Parathyroid adenoma (tissue), 2 donors: ENCODE measurements around the gene TBC1D16.
"Not testable (repeated sequence)": the region's sequence is repeated elsewhere in the genome, so short reads cannot be mapped to it uniquely, and the experiment has no call there.

Source experiments
- H2AFZ ChIP-seq: fragments of 300-600 bp; sonication (generic); one replicate; pipeline ENCODE4 v1.7.0; 2017; ENCODE audit warnings: antibody characterized with exemption, mild to moderate bottlenecking
- H3K27ac ChIP-seq: fragments of 300-600 bp; sonication (generic); one replicate; pipeline ENCODE4 v1.7.0; 2017
- H3K27me3 ChIP-seq: fragments of 300-600 bp; sonication (generic); one replicate; pipeline ENCODE4 v1.7.0; 2017; ENCODE audit warnings: low read length; ENCODE audit not compliant: control insufficient read depth, insufficient read depth
- H3K36me3 ChIP-seq: fragments of 300-600 bp; sonication (generic); one replicate; pipeline ENCODE4 v1.7.0; 2017; ENCODE audit warnings: low read length; ENCODE audit not compliant: control insufficient read depth, insufficient read depth
- H3K4me1 ChIP-seq: fragments of 300-600 bp; sonication (generic); one replicate; pipeline ENCODE4 v1.7.0; 2017; ENCODE audit warnings: control low read depth
- H3K4me2 ChIP-seq: fragments of 300-600 bp; sonication (generic); one replicate; pipeline ENCODE4 v1.7.0; 2017; ENCODE audit warnings: low read length
- H3K4me3 ChIP-seq: fragments of 300-600 bp; sonication (generic); one replicate; pipeline ENCODE4 v1.7.0; 2017; ENCODE audit warnings: low read depth, low read length
- H3K79me2 ChIP-seq: fragments of 300-600 bp; sonication (generic); one replicate; pipeline ENCODE4 v1.7.0; 2017; ENCODE audit warnings: control low read depth
- H3K9ac ChIP-seq: fragments of 300-600 bp; sonication (generic); one replicate; pipeline ENCODE4 v1.7.0; 2017; ENCODE audit warnings: mild to moderate bottlenecking
- H3K9me3 ChIP-seq: fragments of 300-600 bp; sonication (generic); one replicate; pipeline ENCODE4 v1.7.0; 2017; ENCODE audit warnings: low read length; ENCODE audit not compliant: control insufficient read depth
- CTCF ChIP-seq: fragments of 300-600 bp; sonication (generic); IDR thresholded peaks from one replicate; pipeline ENCODE4 v1.7.0; 2017; ENCODE audit warnings: antibody characterized with exemption, mild to moderate bottlenecking
- donor health status: primary hyperparathyroidism.

The TBC1D16 gene

DNA sequence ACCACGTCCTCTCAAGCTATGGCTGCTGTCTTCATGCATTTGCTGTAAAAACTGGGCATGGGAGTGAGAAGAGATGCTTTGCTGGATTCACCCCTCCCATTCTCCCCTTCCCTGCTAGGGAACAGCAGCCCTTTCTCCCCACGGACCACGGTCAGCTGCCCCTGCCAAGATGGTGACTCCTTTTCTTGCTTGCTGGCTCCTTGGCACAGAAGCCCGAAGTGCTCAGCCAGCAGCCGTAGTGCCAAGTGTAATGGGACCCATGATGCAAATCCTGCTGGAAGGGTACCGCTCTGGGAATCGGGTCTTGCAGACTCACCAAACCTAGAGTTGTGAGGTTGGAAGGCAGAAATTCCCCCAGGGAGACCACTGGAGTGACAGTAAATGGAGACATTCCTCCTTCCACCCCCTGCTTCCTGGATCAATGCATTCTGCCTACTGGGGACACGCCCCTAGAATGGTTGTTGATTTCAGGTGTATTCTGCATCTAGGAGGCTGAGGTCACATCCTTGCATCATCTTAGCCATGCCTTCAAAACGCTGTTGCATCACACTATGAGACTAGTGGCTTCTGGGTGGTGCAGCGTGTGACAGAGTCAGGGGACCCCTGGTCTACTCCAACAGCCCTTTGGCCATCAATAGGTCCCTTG is 133.4 kb downstream of the TBC1D16 start:
- Histone ChIP-seq H3K4me3 (no peak overlapping the region), H3K4me2 (no peak overlapping the region), H2AFZ (no peak overlapping the region), H3K27ac (no peak overlapping the region), H3K36me3 (no peaks in the 10 kb centered on the region), H3K4me1 (no peaks in the 10 kb centered on the region), H3K9me3 (no peaks in the 10 kb centered on the region), H3K79me2 (no peaks in the 10 kb centered on the region), H3K27me3 (no peaks in the 10 kb centered on the region), H3K9ac (no peak overlapping the region)
- no peak for TF ChIP-seq CTCF

DNA sequence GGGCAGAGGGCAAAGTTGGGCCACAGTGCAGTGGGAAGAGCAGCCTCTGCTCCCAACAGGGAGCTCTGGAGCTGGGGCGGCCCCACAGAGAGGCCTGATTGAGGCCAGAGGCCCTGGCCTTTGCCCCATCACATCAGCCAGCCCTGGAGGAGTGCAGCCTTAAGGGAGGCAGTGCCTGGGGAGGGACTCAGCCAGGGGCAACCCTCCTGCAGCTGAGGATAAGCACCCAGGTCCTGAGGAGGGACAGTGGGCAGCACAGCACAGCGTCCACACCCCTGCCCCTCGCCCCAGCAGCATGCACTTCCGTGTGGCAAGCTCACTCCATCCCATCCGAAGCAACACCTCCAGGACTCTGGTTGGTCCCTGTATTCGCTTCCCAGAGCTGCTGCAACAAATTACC is 134.5 kb downstream of the TBC1D16 start:
- H2AFZ ChIP-seq = no peak overlapping the region
- H3K4me1 ChIP-seq = no peaks in the 10 kb centered on the region
- no peaks in the 10 kb centered on the region for H3K27me3 ChIP-seq
- H3K9me3 ChIP-seq = no peaks in the 10 kb centered on the region
- no peak overlapping the region for H3K9ac ChIP-seq
- H3K4me2 ChIP-seq = no peak overlapping the region
- H3K36me3 ChIP-seq = no peaks in the 10 kb centered on the region
- no peak overlapping the region for H3K27ac ChIP-seq
- TF ChIP-seq CTCF = no peak
- H3K79me2 ChIP-seq = no peaks in the 10 kb centered on the region
- H3K4me3 ChIP-seq = no peak overlapping the region

GRCh38 chr17:79899584-79899983 is 136.1 kb downstream of the TBC1D16 start:
- H3K9ac ChIP-seq = no peak overlapping the region
- H3K27ac ChIP-seq = no peak overlapping the region
- no peaks in the 10 kb centered on the region for H3K36me3 ChIP-seq
- no peak overlapping the region for H2AFZ ChIP-seq
- no peaks in the 10 kb centered on the region for H3K79me2 ChIP-seq
- TF ChIP-seq CTCF = no peak
- no peaks in the 10 kb centered on the region for H3K4me1 ChIP-seq
- H3K27me3 ChIP-seq = no peaks in the 10 kb centered on the region
- no peak overlapping the region for H3K4me2 ChIP-seq
- H3K9me3 ChIP-seq = no peaks in the 10 kb centered on the region
- H3K4me3 ChIP-seq = no peak overlapping the region

GRCh38 chr17:79897243-79898063 is 138.2 kb downstream of the TBC1D16 start:
- no peak for TF ChIP-seq CTCF
- no peaks in the 10 kb centered on the region for H3K9me3 ChIP-seq
- no peak overlapping the region for H3K9ac ChIP-seq
- no peak overlapping the region for H3K4me3 ChIP-seq
- no peaks in the 10 kb centered on the region for H3K4me1 ChIP-seq
- H2AFZ ChIP-seq = no peak overlapping the region
- no peak overlapping the region for H3K27ac ChIP-seq
- H3K36me3 ChIP-seq = no peaks in the 10 kb centered on the region
- H3K79me2 ChIP-seq = no peaks in the 10 kb centered on the region
- H3K4me2 ChIP-seq = no peak overlapping the region
- no peaks in the 10 kb centered on the region for H3K27me3 ChIP-seq

GRCh38 chr17:79893457-79893856 is 142.2 kb downstream of the TBC1D16 start:
- not testable (repeated sequence) for H2AFZ ChIP-seq, H3K9me3 ChIP-seq, H3K4me1 ChIP-seq, H3K27me3 ChIP-seq, H3K27ac ChIP-seq, H3K4me2 ChIP-seq, H3K9ac ChIP-seq, H3K36me3 ChIP-seq, H3K79me2 ChIP-seq, H3K4me3 ChIP-seq
